Endothelial cell of umbilical vein (primary cell): ENCODE measurements around the gene AMH. TPM values are rescaled to one million over a fixed set of nuclear protein-coding genes. Genes with fewer than 3 reads are reported as not detected.
A peak's percentile ranks its signal among the peaks of the same experiment; 100 is the strongest.

Experiments
- BruUV-seq: library from RNA; stranded (reverse); fragments of 400-500 nt; replicated peaks from 2 replicates; lab custom pipeline; 2021; lab: Mats Ljungman, UMichigan
- CTCF ChIA-PET: fragments of 300-600, 350-600 bp; sonication (Branson Sonifier 250); formaldehyde crosslinking; loops from one replicate; lab custom pipeline; 2021; ENCODE audit warnings: antibody characterized with exemption, inconsistent platforms; lab: Charles Lee
- POLR2A ChIA-PET: fragments of 300-600, 350-600 bp; sonication (Branson Sonifier 250); formaldehyde crosslinking; loops from one replicate; lab custom pipeline; 2021; ENCODE audit warnings: antibody characterized with exemption, inconsistent platforms; lab: Charles Lee
- DNase-seq: peaks from one replicate; pipeline ENCODE4 v3.0.0-alpha.2; 2011; ENCODE audit warnings: low read depth, low spot score
- FAIRE-seq: peaks from 2 replicates; lab custom pipeline; 2011; peaks lifted over from hg19 to GRCh38; lab: Jason Lieb, UNC
- H2AFZ ChIP-seq: 2 replicates; pipeline ENCODE4 v1.6.0; 2012; ENCODE audit warnings: low read depth, low read length, control low read depth, inconsistent platforms
- H3K27ac ChIP-seq: 2 replicates; pipeline ENCODE4 v1.5.1; 2011; ENCODE audit warnings: low read depth, mild to moderate bottlenecking, control low read depth, low read length, moderate library complexity; ENCODE audit not compliant: insufficient read depth
- H3K27me3 ChIP-seq, 2 experiments: 2 replicates each; pipeline versions ENCODE4 v1.6.0 to v1.6.1; 2011; ENCODE audit warnings: low read length in 2 of 2, mixed read lengths in 1 of 2; ENCODE audit not compliant: control insufficient read depth in 2 of 2, insufficient read depth in 2 of 2
- H3K36me3 ChIP-seq, 2 experiments: 2 replicates in 1 of 2; 3 replicates in 1 of 2; pipeline ENCODE4 v1.5.1; 2011; ENCODE audit warnings: low read length in 2 of 2, mild to moderate bottlenecking in 1 of 2, moderate library complexity in 1 of 2; ENCODE audit not compliant: control insufficient read depth in 2 of 2, insufficient read depth in 2 of 2; ENCODE audit errors: extremely low read depth in 1 of 2
- H3K4me1 ChIP-seq: 3 replicates; pipeline ENCODE4 v1.5.1; 2011; ENCODE audit warnings: mild to moderate bottlenecking, low read length; ENCODE audit not compliant: control insufficient read depth, insufficient read depth; ENCODE audit errors: extremely low read depth
- H3K4me2 ChIP-seq: 2 replicates; pipeline ENCODE4 v1.6.1; 2011; ENCODE audit warnings: low read length, control low read depth, mixed read lengths; ENCODE audit not compliant: insufficient read depth
- H3K4me3 ChIP-seq, 3 experiments: fragments of 200-600 bp in 1 of 3; sonication (generic), shearing (Covaris generic) in 1 of 3; replicated peaks in 1 of 3; 2 replicates each; pipeline ENCODE4 v1.5.1; 2011 to 2016; ENCODE audit warnings: control low read depth in 3 of 3, low read length in 3 of 3, mild to moderate bottlenecking in 2 of 3, inconsistent platforms in 1 of 3, low read depth in 1 of 3, moderate library complexity in 1 of 3; ENCODE audit not compliant: insufficient read depth in 1 of 3
- H3K79me2 ChIP-seq: 2 replicates; pipeline ENCODE4 v1.6.0; 2012; ENCODE audit warnings: low read length, inconsistent platforms; ENCODE audit not compliant: control insufficient read depth, insufficient read depth
- H3K9ac ChIP-seq: replicated peaks from 2 replicates; pipeline ENCODE3; 2011; ENCODE audit warnings: low read length, control low read depth; ENCODE audit not compliant: insufficient read depth; ENCODE audit errors: extremely low read depth
- H3K9me1 ChIP-seq: replicated peaks from 3 replicates; pipeline ENCODE4 v1.6.0; 2011; ENCODE audit warnings: mild to moderate bottlenecking, low read length; ENCODE audit not compliant: control insufficient read depth, insufficient read depth; ENCODE audit errors: extremely low read depth
- H3K9me3 ChIP-seq: replicated peaks from 2 replicates; pipeline ENCODE4 v1.5.1; 2012; ENCODE audit warnings: low read length, inconsistent platforms; ENCODE audit not compliant: control insufficient read depth, insufficient read depth
- H4K20me1 ChIP-seq: replicated peaks from 2 replicates; pipeline ENCODE3; 2011; ENCODE audit warnings: mild to moderate bottlenecking, low read length; ENCODE audit not compliant: control insufficient read depth, insufficient read depth; ENCODE audit errors: extremely low read depth
- EZH2 ChIP-seq: IDR thresholded peaks from 2 replicates; pipeline ENCODE4 v1.6.1; 2012; ENCODE audit warnings: borderline replicate concordance, low read depth, mild to moderate bottlenecking, moderate library complexity, low read length, inconsistent platforms; ENCODE audit not compliant: severe bottlenecking
- GATA2 ChIP-seq: IDR thresholded peaks from 2 replicates; pipeline ENCODE4 v1.7.0; 2011; ENCODE audit warnings: low read depth, mild to moderate bottlenecking, moderate library complexity, mixed read lengths, low read length; ENCODE audit not compliant: insufficient read length, insufficient read depth
- POLR2A ChIP-seq: IDR thresholded peaks from 2 replicates; pipeline ENCODE4 v1.6.1; 2012; ENCODE audit warnings: low read depth, mild to moderate bottlenecking, control low read depth, low read length
- POLR2AphosphoS5 ChIP-seq: IDR thresholded peaks from 2 replicates; pipeline ENCODE4 v1.6.1; 2012; ENCODE audit warnings: low read depth, mild to moderate bottlenecking, control low read depth, low read length, moderate library complexity; ENCODE audit not compliant: insufficient read depth
- dilution Hi-C: fragments of 300-500 bp; cut with MboI; formaldehyde crosslinking; loops from one replicate; pipeline ENCODE4 v1.15.0; 2019; ENCODE audit warnings: low sequenced_read_pairs; ENCODE audit not compliant: extremely low pct_ligation_motif_present
- intact Hi-C: fragments of 100-400 bp; cut with micrococcal nuclease; formaldehyde crosslinking; loops from one replicate; pipeline ENCODE4 v1.10.0; 2022
- polyA plus RNA-seq, 4 experiments: library from polyadenylated mRNA; depleted of rRNA in 3 of 4; stranded (reverse) in 3 of 4; unstranded in 1 of 4; fragments of >200 nt; gene quantifications; 2 replicates each; pipeline versions ENCODE4 v1.2.1 to v1.2.3, GENCODE V29; 2011 to 2012; ENCODE audit warnings: missing spikeins in 1 of 4
- total RNA-seq: library from RNA; stranded (reverse); gene quantifications from 2 replicates; pipeline ENCODE4 v1.2.3, GENCODE V29; 2021

Gene AMH
- total and polyA plus RNA-seq, 2 donors (not counting 3 experiments of a cell fraction or from before 2014, with no cell fraction given): 3.3 to 9.6 TPM

DNA sequence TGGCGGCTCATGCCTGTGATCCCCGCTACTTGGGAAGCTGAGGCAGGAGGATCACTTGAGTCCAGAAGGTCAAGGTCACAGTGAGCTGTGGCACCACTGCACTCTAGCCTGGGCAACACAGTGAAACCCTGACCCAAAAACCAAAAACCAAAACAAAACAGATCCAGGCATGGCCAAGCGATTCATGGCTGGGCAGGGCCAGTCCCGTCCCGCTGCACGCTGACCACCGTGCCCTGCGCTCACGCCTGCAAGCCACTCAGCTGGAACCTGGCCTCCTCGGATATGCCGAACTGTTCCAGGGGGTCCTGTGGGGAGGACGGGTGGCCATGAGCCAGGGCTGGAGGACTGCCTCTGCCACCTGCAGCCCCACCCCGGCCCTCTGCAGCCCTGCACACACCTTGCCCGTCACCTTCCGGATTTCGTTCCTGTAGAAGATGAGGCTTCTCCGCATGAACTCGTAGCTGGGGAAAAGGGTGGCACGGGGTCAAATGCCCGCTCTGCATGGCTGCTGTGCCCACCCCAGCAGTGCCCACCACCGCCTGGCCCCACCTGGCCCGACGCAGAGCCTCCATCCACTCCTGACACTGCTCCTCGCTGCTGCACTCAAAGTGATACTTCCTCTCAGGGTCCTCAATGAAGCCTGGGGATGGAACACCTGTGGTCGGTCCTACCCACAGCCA, 15.4 kb upstream of the AMH start:
- no peak overlapping the region for H3K9ac ChIP-seq

GRCh38 chr19:2234996-2235380, 14.1 kb upstream of the AMH start:
- dilution Hi-C loops: no loop called here

More for the DNA sequence above, 15.4 kb upstream of the AMH start:
- Histone ChIP-seq H3K4me3 (no peak overlapping the region), H3K9me1 (no peaks in the 10 kb centered on the region), H3K79me2 (peaks cover 48% of the 10 kb centered on the region), H3K9me3 (no peaks in the 10 kb centered on the region), H2AFZ (no peak overlapping the region), H4K20me1 (no peaks in the 10 kb centered on the region), H3K27me3 (no peaks in the 10 kb centered on the region), H3K27ac (no peak overlapping the region), H3K4me2 (no peak overlapping the region), H3K4me1 (peaks cover 19% of the 10 kb centered on the region), H3K36me3 (peaks cover 0 to 27% of the 10 kb centered on the region in 2 experiments)
- DNase-seq: no peak
- no peak for TF ChIP-seq POLR2AphosphoS5
- TF ChIP-seq POLR2A: peak; percentile 42
- ChIA-PET POLR2A (interaction anchor here (0.6 kb wide), 1 partner anchor 44 kb away, joined by 3 read pairs; no protein-coding TSS in a partner anchor), CTCF (interaction anchor here (0.6 to 0.7 kb wide), 2 partner anchors 77 to 82 kb away, joined by 3 read pairs; no protein-coding TSS in a partner anchor)
- dilution Hi-C loops: no loop called here
- no peak for FAIRE-seq
- intact Hi-C loops: no loop called here
- no TSS peak for BruUV-seq

More at GRCh38 chr19:2234996-2235380, 14.1 kb upstream of the AMH start:
- Histone ChIP-seq H3K27ac (peak overlapping the region; percentile 27), H3K9ac (peak overlapping the region; percentile 67), H3K4me2 (peak overlapping the region; percentile 86), H3K9me1 (no peaks in the 10 kb centered on the region), H4K20me1 (no peaks in the 10 kb centered on the region), H3K9me3 (no peaks in the 10 kb centered on the region), H3K4me3 (peak overlapping the region; percentile 56 to 86 (median 80)), H3K36me3 (peaks cover 0 to 20% of the 10 kb centered on the region in 2 experiments), H3K79me2 (peaks cover 54% of the 10 kb centered on the region), H3K4me1 (peaks cover 26% of the 10 kb centered on the region), H2AFZ (no peak overlapping the region), H3K27me3 (no peaks in the 10 kb centered on the region)
- TF ChIP-seq EZH2 (no peak), GATA2 (no peak)
- BruUV-seq: no TSS peak
- intact Hi-C loops: loop anchor here (5.0 kb wide), 2 partner anchors 307 to 802 kb away; no protein-coding TSS in a partner anchor
- peak; percentile 8 for FAIRE-seq
- POLR2A ChIA-PET: no interaction called here
- no peak for DNase-seq
- CTCF ChIA-PET: interaction anchor here (1.3 to 1.8 kb wide), 5 partner anchors 27 to 81 kb away, joined by 6 to 16 read pairs (median 11); no protein-coding TSS in a partner anchor
